IgD-negative memory B cell (primary cell): ENCODE measurements around the gene PDZD8. TPM values are rescaled to one million over a fixed set of nuclear protein-coding genes. Genes with fewer than 3 reads are reported as not detected.
A peak's percentile ranks its signal among the peaks of the same experiment; 100 is the strongest.

ENCODE experiments used
- H3K27ac Mint-ChIP-seq, 3 donors: one replicate each; pipeline ENCODE4 v1.8.0; 2020 to 2022; ENCODE audit warnings: mild to moderate bottlenecking in 3 of 3, mixed read lengths in 3 of 3, moderate library complexity in 1 of 3
- H3K27me3 Mint-ChIP-seq: one replicate; pipeline ENCODE4 v1.8.0; 2021; ENCODE audit warnings: mixed read lengths
- H3K36me3 Mint-ChIP-seq: one replicate; pipeline ENCODE4 v1.8.0; 2020; ENCODE audit warnings: mild to moderate bottlenecking, mixed read lengths
- H3K4me1 Mint-ChIP-seq, 3 donors: one replicate each; pipeline ENCODE4 v1.8.0; 2020 to 2022; ENCODE audit warnings: mixed read lengths in 3 of 3, mild to moderate bottlenecking in 1 of 3
- H3K4me3 Mint-ChIP-seq, 4 donors: one replicate each; pipeline ENCODE4 v1.8.0; 2020 to 2022; ENCODE audit warnings: mild to moderate bottlenecking in 4 of 4, mixed read lengths in 4 of 4, moderate library complexity in 3 of 4
- H3K9me3 Mint-ChIP-seq, 3 donors: one replicate each; pipeline ENCODE4 v1.8.0; 2020 to 2021; ENCODE audit warnings: mixed read lengths in 3 of 3, mild to moderate bottlenecking in 1 of 3
- polyA plus RNA-seq: library from polyadenylated mRNA; unstranded; fragments of 300-500 nt; fragmentation: Illumina TruSeq; gene quantifications from one replicate; pipeline ENCODE4 v1.2.3, GENCODE V29; 2021

PDZD8 gene
- polyA plus RNA-seq, 1 donor from 2014 or later, result 8.2 TPM

DNA sequence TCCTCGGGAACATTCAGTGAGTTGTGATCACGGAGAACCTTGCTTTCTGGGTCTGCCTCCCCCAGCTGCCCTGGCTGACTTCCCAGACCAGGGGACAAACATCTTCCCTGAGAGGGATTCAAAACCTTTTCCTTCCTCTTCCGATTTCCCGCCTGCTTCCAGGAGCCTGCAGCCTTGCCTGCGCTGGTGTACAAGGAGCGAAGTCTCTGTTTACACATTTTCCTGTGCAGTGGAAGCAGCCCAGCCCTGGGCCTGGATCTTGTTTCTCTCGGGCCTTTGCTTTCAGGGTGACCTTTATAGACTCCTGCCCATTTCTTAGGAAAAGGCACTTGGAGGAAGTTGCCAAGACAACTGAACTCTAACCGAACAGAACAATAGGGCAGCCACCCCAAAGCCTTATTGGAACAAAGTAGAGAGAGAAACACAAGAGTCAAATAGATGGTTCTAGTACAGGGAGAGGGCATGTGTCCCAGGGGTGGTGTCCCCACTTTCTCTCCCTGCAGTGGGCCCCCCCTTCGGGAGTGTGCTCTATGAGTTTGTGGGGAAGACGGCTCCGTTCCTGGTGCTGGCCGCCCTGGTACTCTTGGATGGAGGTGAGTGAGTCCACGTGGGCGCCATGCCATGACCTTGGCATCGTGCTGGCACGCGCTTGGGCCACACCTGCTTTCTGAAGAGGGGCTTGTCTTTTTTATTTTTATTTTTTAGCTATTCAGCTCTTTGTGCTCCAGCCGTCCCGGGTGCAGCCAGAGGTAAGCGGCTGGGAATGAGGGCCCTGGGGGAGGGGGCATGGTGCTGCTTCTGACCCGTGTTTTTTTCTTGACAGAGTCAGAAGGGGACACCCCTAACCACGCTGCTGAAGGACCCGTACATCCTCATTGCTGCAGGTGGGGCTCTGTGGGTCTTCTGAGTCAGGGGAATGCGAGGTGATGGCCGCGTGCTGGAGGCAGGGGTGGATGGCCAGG is 120.2 kb downstream of the PDZD8 start:
- Mint-ChIP-seq H3K4me3 (no peak overlapping the region), H3K9me3 (no peaks in the 10 kb centered on the region), H3K27ac (no peak overlapping the region), H3K4me1 (no peaks in the 10 kb centered on the region), H3K36me3 (no peaks in the 10 kb centered on the region), H3K27me3 (peaks cover 13% of the 10 kb centered on the region)

DNA sequence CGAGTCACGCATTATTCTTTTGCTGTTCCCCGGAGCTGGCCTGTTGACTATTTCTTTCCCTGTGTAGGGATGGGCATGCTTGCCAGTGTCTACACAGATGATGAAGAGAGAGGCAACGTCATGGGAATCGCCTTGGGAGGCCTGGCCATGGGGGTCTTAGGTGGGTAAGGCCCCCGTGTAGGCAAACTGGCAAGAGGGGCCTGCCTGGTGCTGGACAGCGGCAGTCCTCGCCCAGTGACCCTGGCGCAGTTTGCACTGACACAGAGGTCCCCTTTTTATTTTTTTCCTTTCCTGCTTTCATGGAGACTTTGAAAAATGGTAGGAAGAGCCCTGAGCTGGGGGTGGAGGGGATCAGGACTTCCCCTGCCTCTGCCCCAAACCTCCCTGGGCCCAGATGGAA is 120.9 kb downstream of the PDZD8 start:
- H3K4me3 Mint-ChIP-seq, result no peak overlapping the region
- H3K4me1 Mint-ChIP-seq, result no peaks in the 10 kb centered on the region
- H3K36me3 Mint-ChIP-seq, result no peaks in the 10 kb centered on the region
- peaks cover 16% of the 10 kb centered on the region for H3K27me3 Mint-ChIP-seq
- H3K27ac Mint-ChIP-seq, result no peak overlapping the region
- H3K9me3 Mint-ChIP-seq, result no peaks in the 10 kb centered on the region

- H3K27ac Mint-ChIP-seq, result no peak overlapping the region
- no peaks in the 10 kb centered on the region for H3K9me3 Mint-ChIP-seq
- H3K4me3 Mint-ChIP-seq, result no peak overlapping the region
- H3K36me3 Mint-ChIP-seq, result no peaks in the 10 kb centered on the region
- no peaks in the 10 kb centered on the region for H3K4me1 Mint-ChIP-seq
- peaks cover 12% of the 10 kb centered on the region for H3K27me3 Mint-ChIP-seq
These were observed 121.3 kb downstream of the PDZD8 start for GRCh38 chr10:117253908-117254307.

- no peak overlapping the region for H3K4me3 Mint-ChIP-seq
- no peaks in the 10 kb centered on the region for H3K9me3 Mint-ChIP-seq
- H3K27ac Mint-ChIP-seq, result no peak overlapping the region
- H3K27me3 Mint-ChIP-seq, result peaks cover 10% of the 10 kb centered on the region
- H3K4me1 Mint-ChIP-seq, result no peaks in the 10 kb centered on the region
- no peaks in the 10 kb centered on the region for H3K36me3 Mint-ChIP-seq
These were observed 124.8 kb downstream of the PDZD8 start for GRCh38 chr10:117250411-117250810.

DNA sequence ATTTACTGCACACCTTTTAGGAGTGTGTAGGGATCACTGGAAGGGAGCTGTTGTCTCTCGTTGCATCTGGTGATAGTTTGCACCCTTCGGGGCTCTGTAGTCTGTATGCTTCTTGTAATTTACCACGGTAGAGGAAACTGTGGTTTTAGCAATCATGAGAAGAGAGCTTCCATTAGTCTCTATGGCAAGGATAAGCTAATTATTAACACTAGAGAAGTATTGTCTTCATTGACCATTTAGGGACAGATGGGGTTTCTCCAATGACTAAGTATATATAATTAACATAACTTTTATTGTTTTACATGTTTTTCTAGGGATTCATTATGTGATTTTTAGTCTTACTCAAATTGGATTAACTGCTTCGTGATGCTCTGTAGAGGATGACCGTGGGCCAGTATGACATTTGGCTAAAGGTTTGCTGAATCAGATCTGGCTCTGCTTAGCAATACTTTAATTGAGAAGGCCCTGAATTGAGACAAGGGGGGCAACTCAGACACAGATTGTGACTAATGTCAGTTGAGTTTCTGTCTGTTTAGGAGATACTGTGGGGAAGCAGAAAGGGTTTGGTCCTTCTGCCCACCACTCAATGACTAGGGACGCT is 125.6 kb downstream of the PDZD8 start:
- no peak overlapping the region for H3K4me3 Mint-ChIP-seq
- H3K9me3 Mint-ChIP-seq, result no peaks in the 10 kb centered on the region
- no peaks in the 10 kb centered on the region for H3K4me1 Mint-ChIP-seq
- peak overlapping the region in 1 of 3 donors; percentile 55 for H3K27ac Mint-ChIP-seq
- peaks cover 18% of the 10 kb centered on the region for H3K27me3 Mint-ChIP-seq
- no peaks in the 10 kb centered on the region for H3K36me3 Mint-ChIP-seq

DNA sequence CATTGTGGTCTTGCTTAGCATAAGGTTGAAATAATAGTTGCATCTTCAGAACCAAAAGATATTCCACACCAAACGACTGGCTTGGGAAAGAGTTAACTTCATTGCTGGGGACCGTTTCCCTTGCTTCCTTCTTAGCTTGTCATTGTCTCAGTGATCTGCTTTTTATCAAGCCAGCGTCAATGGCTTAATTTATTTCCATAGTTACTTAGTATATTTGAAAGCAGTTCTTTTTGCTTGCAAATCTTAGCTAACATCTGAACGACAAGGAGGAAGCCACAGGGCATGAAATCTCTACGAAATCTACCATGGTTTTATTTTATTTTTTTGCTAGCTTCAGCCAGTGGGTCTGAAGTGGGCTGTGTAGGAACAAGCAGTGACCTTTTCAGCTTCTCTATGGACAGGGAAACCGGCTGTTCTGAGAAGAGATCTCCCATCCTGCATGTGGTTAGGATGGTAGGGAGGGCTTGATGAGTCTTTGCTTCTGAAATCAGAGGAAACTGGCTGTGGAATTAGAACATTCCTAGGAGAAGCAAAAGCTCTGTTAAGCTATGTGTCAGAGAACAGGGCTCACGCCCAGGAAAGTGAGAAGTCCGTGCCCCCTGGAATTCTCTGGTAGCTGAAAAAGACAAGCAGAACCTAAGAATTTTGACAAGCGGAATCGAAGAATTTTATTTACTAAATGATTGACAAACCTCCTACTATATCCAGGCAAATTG is 126.3 kb downstream of the PDZD8 start:
- Mint-ChIP-seq H3K36me3 (no peaks in the 10 kb centered on the region), H3K4me3 (no peak overlapping the region), H3K27me3 (peaks cover 20% of the 10 kb centered on the region), H3K9me3 (no peaks in the 10 kb centered on the region), H3K27ac (no peak overlapping the region), H3K4me1 (no peaks in the 10 kb centered on the region)

GRCh38 chr10:117246997-117247671 is 128.1 kb downstream of the PDZD8 start:
- peaks cover 33% of the 10 kb centered on the region for H3K27me3 Mint-ChIP-seq
- H3K4me3 Mint-ChIP-seq, result no peak overlapping the region
- peaks cover 0 to 2% (median 0%) of the 10 kb centered on the region in 3 donors for H3K9me3 Mint-ChIP-seq
- peaks cover 0 to 2% (median under 1%) of the 10 kb centered on the region in 3 donors for H3K4me1 Mint-ChIP-seq
- H3K27ac Mint-ChIP-seq, result no peak overlapping the region
- H3K36me3 Mint-ChIP-seq, result peaks cover 2% of the 10 kb centered on the region

DNA sequence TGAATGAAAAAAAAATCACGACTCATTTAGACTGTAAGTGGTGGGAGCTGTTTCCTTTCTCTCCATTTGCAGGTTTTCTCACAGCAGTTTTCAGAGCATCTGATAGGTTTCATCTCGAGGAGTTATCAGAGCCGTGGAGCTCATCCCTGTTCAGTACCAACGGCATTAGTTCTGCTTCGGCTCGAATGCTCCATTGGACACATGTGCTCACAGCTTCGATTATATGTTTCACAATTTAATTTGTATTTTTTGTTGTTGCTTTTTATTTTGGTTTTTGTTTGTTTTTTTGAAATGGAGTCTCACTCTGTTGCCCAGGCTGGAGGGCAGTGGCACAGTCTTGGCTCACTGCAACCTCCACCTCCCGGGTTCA is 132.8 kb downstream of the PDZD8 start:
- peaks cover 3% of the 10 kb centered on the region in 3 donors for H3K9me3 Mint-ChIP-seq
- H3K4me1 Mint-ChIP-seq, result peaks cover under 1 to 6% (median 5%) of the 10 kb centered on the region in 3 donors
- no peak overlapping the region for H3K27ac Mint-ChIP-seq
- peaks cover 32% of the 10 kb centered on the region for H3K27me3 Mint-ChIP-seq
- no peak overlapping the region for H3K4me3 Mint-ChIP-seq
- H3K36me3 Mint-ChIP-seq, result peaks cover 2% of the 10 kb centered on the region

DNA sequence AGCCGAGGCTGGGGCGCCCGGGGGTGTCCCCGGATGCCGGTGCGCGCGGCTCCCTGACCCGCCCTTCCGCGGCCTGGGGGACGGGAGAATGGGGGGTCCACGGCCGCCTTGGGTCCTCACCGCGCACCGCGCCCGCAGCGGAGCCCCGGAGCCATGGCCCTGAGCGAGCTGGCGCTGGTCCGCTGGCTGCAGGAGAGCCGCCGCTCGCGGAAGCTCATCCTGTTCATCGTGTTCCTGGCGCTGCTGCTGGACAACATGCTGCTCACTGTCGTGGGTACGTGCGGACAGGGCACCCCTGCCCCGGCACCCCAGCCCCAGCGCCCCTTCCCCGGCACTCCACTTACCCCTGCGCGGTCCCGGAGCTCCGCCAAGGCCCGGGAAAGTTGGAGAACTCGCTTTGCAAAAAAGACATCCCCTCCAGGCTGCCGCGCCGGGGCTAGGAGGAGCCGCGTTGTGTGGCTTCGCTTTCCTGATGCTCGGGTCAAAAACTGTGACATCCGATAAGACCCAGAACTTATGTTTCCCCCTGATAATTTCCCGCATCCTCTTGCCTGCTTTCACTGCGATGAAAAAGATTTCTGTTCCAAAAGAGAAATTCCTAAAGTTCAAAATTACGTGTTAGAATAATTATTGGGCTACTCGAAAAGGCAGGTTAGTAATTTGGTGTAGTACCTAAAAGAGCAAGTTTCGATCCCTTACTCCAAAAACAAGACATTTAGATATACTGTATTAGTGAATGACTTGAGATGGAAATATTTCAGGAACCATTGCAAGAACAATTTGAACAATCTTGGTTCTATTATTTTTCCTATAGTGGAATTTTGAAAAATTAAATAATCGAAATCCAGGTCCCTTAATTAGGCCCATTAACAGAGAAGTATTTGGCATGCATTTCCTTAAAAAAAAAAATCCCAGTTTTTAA is 133.4 kb downstream of the PDZD8 start:
- H3K4me1 Mint-ChIP-seq, result peaks cover 4 to 9% (median 6%) of the 10 kb centered on the region in 3 donors
- peak overlapping the region in 2 of 4 donors; percentile 18 to 21 for H3K4me3 Mint-ChIP-seq
- H3K9me3 Mint-ChIP-seq, result peaks cover 4 to 7% (median 6%) of the 10 kb centered on the region in 3 donors
- H3K27me3 Mint-ChIP-seq, result peaks cover 32% of the 10 kb centered on the region
- peaks cover 3% of the 10 kb centered on the region for H3K36me3 Mint-ChIP-seq
- H3K27ac Mint-ChIP-seq, result no peak overlapping the region

GRCh38 chr10:117240621-117241529 is 134.4 kb downstream of the PDZD8 start, which contains the start of gene SLC18A2:
TSS of gene SLC18A2 (plus strand) at chr10:117241114. CDS start at chr10:117241694, 580 bp downstream.
- Mint-ChIP-seq H3K4me3 (peak within 1 kb of the TSS in 2 of 4 donors; percentile 18 to 51), H3K4me1 (peaks cover 4 to 9% (median 6%) of the 10 kb centered on the region in 3 donors), H3K27ac (no peak within 1 kb of the TSS), H3K27me3 (peaks cover 32% of the 10 kb centered on the region), H3K9me3 (peaks cover 6 to 7% (median 6%) of the 10 kb centered on the region in 3 donors), H3K36me3 (peaks cover 3% of the 10 kb centered on the region)

- Mint-ChIP-seq H3K27me3 (peaks cover 25% of the 10 kb centered on the region), H3K4me3 (peak overlapping the region in 1 of 4 donors; percentile 51), H3K9me3 (peaks cover 6 to 10% (median 8%) of the 10 kb centered on the region in 3 donors), H3K4me1 (peaks cover 4 to 9% (median 6%) of the 10 kb centered on the region in 3 donors), H3K36me3 (peaks cover 3% of the 10 kb centered on the region), H3K27ac (no peak overlapping the region)
These were observed 135.3 kb downstream of the PDZD8 start for GRCh38 chr10:117239721-117240620.

GRCh38 chr10:117239051-117239450 is 136.2 kb downstream of the PDZD8 start:
- Mint-ChIP-seq H3K36me3 (peaks cover 3% of the 10 kb centered on the region), H3K4me3 (no peak overlapping the region), H3K27ac (no peak overlapping the region), H3K4me1 (peaks cover 4 to 9% (median 6%) of the 10 kb centered on the region in 3 donors), H3K27me3 (peaks cover 22% of the 10 kb centered on the region), H3K9me3 (peaks cover 6 to 10% (median 8%) of the 10 kb centered on the region in 3 donors)
